Measurements from ENCODE around the gene SCPEP1. TPM values are rescaled to one million over a fixed set of nuclear protein-coding genes. Genes with fewer than 3 reads are reported as not detected.
"Not testable (repeated sequence)": the region's sequence is repeated elsewhere in the genome, so short reads cannot be mapped to it uniquely, and the experiment has no call there.

SCPEP1 gene
- polyA plus RNA-seq, 1 donor from 2014 or later, result 2.6 TPM

DNA sequence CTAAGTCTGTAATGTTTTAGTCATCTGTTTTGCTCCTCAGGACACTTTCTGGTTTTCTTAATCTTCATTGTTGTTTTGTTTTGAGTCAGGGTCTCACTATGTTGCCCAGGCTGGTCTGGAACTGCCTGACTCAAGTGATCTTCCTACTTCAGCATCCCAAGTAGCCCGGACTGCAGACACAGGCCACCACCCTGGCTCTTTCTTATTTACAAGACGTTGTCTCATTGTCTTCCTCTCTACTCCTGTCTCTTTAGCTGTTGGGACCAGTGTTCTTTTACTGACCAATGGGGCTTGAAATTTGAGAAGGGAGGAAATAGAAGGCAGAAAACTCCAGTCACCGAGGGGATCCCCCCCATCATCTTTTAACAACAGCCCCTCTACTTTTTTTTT is 1.2 kb downstream of the SCPEP1 start:
- no peak overlapping the region for H3K9ac ChIP-seq (ENCODE audit: low read length)
- H3F3A ChIP-seq (ENCODE audit: insufficient read depth, low read length, poor library complexity, severe bottlenecking), result no peaks in the 10 kb centered on the region
- no peak overlapping the region for H2AFZ ChIP-seq (ENCODE audit: low read depth, low read length)
- no peak overlapping the region for H3K27ac ChIP-seq (ENCODE audit: low read length)
- H3K27me3 ChIP-seq (ENCODE audit: insufficient read depth, low read depth, low read length), result no peaks in the 10 kb centered on the region
- no peaks in the 10 kb centered on the region for H3K79me2 ChIP-seq (replicated peaks; ENCODE audit: insufficient read depth, low read length)
- no peak overlapping the region for H3K4me2 ChIP-seq (ENCODE audit: low read length)
- H4K20me1 ChIP-seq (ENCODE audit: insufficient read depth), result no peaks in the 10 kb centered on the region
- H3K9me3 ChIP-seq (ENCODE audit: low read length), result no peaks in the 10 kb centered on the region
- no peaks in the 10 kb centered on the region for H3K9me2 ChIP-seq (ENCODE audit: insufficient read depth, low read length)
- TF ChIP-seq, protein P1, sequence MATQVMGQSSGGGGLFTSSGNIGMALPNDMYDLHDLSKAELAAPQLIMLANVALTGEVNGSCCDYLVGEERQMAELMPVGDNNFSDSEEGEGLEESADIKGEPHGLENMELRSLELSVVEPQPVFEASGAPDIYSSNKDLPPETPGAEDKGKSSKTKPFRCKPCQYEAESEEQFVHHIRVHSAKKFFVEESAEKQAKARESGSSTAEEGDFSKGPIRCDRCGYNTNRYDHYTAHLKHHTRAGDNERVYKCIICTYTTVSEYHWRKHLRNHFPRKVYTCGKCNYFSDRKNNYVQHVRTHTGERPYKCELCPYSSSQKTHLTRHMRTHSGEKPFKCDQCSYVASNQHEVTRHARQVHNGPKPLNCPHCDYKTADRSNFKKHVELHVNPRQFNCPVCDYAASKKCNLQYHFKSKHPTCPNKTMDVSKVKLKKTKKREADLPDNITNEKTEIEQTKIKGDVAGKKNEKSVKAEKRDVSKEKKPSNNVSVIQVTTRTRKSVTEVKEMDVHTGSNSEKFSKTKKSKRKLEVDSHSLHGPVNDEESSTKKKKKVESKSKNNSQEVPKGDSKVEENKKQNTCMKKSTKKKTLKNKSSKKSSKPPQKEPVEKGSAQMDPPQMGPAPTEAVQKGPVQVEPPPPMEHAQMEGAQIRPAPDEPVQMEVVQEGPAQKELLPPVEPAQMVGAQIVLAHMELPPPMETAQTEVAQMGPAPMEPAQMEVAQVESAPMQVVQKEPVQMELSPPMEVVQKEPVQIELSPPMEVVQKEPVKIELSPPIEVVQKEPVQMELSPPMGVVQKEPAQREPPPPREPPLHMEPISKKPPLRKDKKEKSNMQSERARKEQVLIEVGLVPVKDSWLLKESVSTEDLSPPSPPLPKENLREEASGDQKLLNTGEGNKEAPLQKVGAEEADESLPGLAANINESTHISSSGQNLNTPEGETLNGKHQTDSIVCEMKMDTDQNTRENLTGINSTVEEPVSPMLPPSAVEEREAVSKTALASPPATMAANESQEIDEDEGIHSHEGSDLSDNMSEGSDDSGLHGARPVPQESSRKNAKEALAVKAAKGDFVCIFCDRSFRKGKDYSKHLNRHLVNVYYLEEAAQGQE (IDR thresholded peaks at IDR 0.05; ENCODE audit: borderline replicate concordance), result no peak
- no peaks in the 10 kb centered on the region for H3K36me3 ChIP-seq (ENCODE audit: insufficient read depth, low read length)
- no peak overlapping the region for H3K4me3 ChIP-seq (ENCODE audit: low read length)

DNA sequence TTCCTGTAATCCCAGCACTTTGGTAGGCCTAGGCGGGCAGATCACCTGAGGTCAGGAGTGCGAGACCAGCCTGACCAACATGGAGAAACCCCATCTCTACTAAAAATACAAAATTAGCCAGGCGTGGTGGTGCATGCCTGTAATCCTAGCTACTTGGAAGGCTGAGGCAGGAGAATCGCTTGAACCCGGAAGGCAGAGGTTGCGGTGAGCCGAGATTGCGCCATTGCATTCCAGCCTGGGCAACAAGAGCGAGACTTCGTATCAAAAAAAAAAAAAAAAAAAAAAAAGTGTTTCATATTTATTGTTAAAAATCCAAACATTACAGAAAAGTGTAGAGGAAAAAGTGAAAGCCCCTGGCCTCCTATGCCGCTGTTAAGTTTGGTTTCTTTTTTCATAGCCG is 2.6 kb downstream of the SCPEP1 start:
- H3F3A ChIP-seq (ENCODE audit: insufficient read depth, low read length, poor library complexity, severe bottlenecking); H3K4me3 ChIP-seq (ENCODE audit: low read length); H3K9me2 ChIP-seq (ENCODE audit: insufficient read depth, low read length); H4K20me1 ChIP-seq (ENCODE audit: insufficient read depth); H3K36me3 ChIP-seq (ENCODE audit: insufficient read depth, low read length); H3K9ac ChIP-seq (ENCODE audit: low read length); H3K4me2 ChIP-seq (ENCODE audit: low read length); H3K79me2 ChIP-seq (replicated peaks; ENCODE audit: insufficient read depth, low read length); H2AFZ ChIP-seq (ENCODE audit: low read depth, low read length); H3K27me3 ChIP-seq (ENCODE audit: insufficient read depth, low read depth, low read length); H3K9me3 ChIP-seq (ENCODE audit: low read length); H3K27ac ChIP-seq (ENCODE audit: low read length): not testable (repeated sequence)

DNA sequence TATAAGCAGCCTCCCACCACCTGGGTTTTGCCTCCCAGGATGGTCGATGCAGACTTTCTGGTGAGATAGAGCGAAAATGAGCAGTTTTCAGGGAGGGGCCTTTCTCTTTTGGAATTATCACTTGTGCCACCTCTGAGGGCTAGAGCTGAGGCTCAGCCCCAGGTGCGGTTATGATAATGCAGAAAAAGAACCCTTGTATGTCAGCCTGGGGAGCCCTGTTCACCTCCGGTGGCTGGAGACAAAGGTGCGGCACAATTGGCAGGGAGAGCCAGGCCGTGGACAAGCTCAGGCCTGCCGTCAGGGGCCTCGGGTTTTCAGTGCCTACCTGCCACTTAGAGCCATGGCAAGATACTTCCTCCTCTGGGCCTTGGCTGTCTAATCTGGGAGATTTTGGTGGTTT is 4.4 kb downstream of the SCPEP1 start:
- TF ChIP-seq TAF1 (IDR thresholded peaks at IDR 0.05; ENCODE audit: low read depth) (no peak), POLR2AphosphoS5 (IDR thresholded peaks at IDR 0.05) (no peak), EP300 (conservative IDR thresholded peaks at IDR 0.05; ENCODE audit: poor library complexity, severe bottlenecking) (no peak), EZH2 (IDR thresholded peaks at IDR 0.05; ENCODE audit: borderline replicate concordance, insufficient read depth, low read length, poor library complexity, severe bottlenecking) (no peak), MXI1 (conservative IDR thresholded peaks at IDR 0.05; ENCODE audit: poor library complexity, severe bottlenecking) (no peak), RAD21 (conservative IDR thresholded peaks at IDR 0.05) (no peak), SMC3 (conservative IDR thresholded peaks at IDR 0.05; ENCODE audit: poor library complexity) (no peak)
- TF ChIP-seq, protein P2, sequence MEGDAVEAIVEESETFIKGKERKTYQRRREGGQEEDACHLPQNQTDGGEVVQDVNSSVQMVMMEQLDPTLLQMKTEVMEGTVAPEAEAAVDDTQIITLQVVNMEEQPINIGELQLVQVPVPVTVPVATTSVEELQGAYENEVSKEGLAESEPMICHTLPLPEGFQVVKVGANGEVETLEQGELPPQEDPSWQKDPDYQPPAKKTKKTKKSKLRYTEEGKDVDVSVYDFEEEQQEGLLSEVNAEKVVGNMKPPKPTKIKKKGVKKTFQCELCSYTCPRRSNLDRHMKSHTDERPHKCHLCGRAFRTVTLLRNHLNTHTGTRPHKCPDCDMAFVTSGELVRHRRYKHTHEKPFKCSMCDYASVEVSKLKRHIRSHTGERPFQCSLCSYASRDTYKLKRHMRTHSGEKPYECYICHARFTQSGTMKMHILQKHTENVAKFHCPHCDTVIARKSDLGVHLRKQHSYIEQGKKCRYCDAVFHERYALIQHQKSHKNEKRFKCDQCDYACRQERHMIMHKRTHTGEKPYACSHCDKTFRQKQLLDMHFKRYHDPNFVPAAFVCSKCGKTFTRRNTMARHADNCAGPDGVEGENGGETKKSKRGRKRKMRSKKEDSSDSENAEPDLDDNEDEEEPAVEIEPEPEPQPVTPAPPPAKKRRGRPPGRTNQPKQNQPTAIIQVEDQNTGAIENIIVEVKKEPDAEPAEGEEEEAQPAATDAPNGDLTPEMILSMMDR (IDR thresholded peaks at IDR 0.05; ENCODE audit: poor library complexity, severe bottlenecking), result no peak
- TF ChIP-seq, protein P1 (IDR thresholded peaks at IDR 0.05; ENCODE audit: borderline replicate concordance), result no peak
- Histone ChIP-seq H3K27ac (ENCODE audit: low read length) (no peak overlapping the region), H3K36me3 (ENCODE audit: insufficient read depth, low read length) (no peaks in the 10 kb centered on the region), H3K9me2 (ENCODE audit: insufficient read depth, low read length) (no peaks in the 10 kb centered on the region), H3K9ac (ENCODE audit: low read length) (no peak overlapping the region), H3F3A (ENCODE audit: insufficient read depth, low read length, poor library complexity, severe bottlenecking) (no peaks in the 10 kb centered on the region), H3K9me3 (ENCODE audit: low read length) (no peaks in the 10 kb centered on the region), H3K79me2 (replicated peaks; ENCODE audit: insufficient read depth, low read length) (no peaks in the 10 kb centered on the region), H3K4me2 (ENCODE audit: low read length) (no peak overlapping the region), H3K4me3 (ENCODE audit: low read length) (no peak overlapping the region), H4K20me1 (ENCODE audit: insufficient read depth) (no peaks in the 10 kb centered on the region), H3K27me3 (ENCODE audit: insufficient read depth, low read depth, low read length) (no peaks in the 10 kb centered on the region), H2AFZ (ENCODE audit: low read depth, low read length) (no peak overlapping the region)
